Right atrium auricular region (tissue), 2 donors: ENCODE data around the gene PWP2. TPM values are rescaled to one million over a fixed set of nuclear protein-coding genes. Genes with fewer than 3 reads are reported as not detected.
"Not testable (repeated sequence)": the region's sequence is repeated elsewhere in the genome, so short reads cannot be mapped to it uniquely, and the experiment has no call there.

Experiments
- DNase-seq: peaks from one replicate; pipeline ENCODE4 v3.0.0-alpha.2; 2019; ENCODE audit warnings: low spot score
- H3K27ac ChIP-seq, 2 donors: fragments of 200-600 bp; sonication (generic); 1 replicate in 1 of 2; 2 replicates in 1 of 2; pipeline ENCODE4 v1.5.1; 2016 to 2019
- H3K27me3 ChIP-seq, 2 donors: fragments of 200-600 bp; sonication (generic); one replicate each; pipeline versions ENCODE4 v1.5.1 to v1.6.0; 2017 to 2019
- H3K36me3 ChIP-seq: fragments of 200-600 bp; sonication (generic); one replicate; pipeline ENCODE4 v1.5.1; 2016
- H3K4me1 ChIP-seq, 2 donors: fragments of 200-600 bp; sonication (generic); one replicate each; pipeline versions ENCODE4 v1.5.1 to v1.6.0; 2017 to 2019
- H3K4me3 ChIP-seq, 2 donors: fragments of 200-600 bp; sonication (generic); 1 replicate in 1 of 2; 2 replicates in 1 of 2; pipeline ENCODE4 v1.5.1; 2017 to 2019; ENCODE audit warnings: mild to moderate bottlenecking in 1 of 2, moderate library complexity in 1 of 2
- H3K9me3 ChIP-seq, 2 donors: fragments of 200-600 bp; sonication (generic); one replicate each; pipeline ENCODE4 v1.5.1; 2019
- total RNA-seq, 2 donors: library from RNA; depleted of rRNA; stranded (reverse); fragments of >200 nt; gene quantifications; one replicate each; pipeline ENCODE4 v1.1.0, GENCODE V29; 2016
- TF ChIP-seq, protein P1 (sequence below), 2 donors: fragments of 200-600 bp; sonication (generic); IDR thresholded peaks; one replicate each; pipeline ENCODE4 v1.5.1; 2019; ENCODE audit warnings: antibody characterized with exemption in 2 of 2

The PWP2 gene
- 10 to 100 TPM in 1 of 2 donors, 1 to 10 TPM in 1; 3.1 to 10.4 TPM for total RNA-seq

DNA sequence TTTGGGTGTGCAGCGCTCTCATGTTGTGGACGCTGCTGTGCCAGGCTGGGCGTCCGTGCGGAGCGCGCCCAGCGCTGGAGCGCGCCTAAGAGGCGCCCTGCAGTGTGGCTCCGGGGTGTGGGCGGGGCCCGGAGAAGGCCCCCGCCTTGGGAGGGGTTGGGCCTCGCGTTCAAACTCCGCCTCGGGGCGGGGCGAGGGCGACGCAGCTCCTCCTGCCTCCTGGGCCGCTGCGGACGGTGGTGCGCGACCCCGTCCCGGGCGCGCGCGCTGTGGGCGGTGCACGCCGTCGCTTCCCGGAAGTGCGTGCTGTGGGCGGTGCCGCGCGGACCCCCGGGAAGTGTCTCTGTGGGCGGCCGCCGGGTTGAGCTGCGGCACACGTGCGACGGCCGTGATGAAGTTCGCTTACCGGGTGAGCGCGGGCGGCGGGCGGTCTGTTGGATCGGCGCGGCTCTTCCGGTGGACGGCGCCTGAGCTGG is at the start of gene PWP2:
Gene PWP2, plus strand, starts transcription at position 374 of the 476 bp plus-strand sequence. Its CDS starts 18 bp downstream, at position 392.
- not testable (repeated sequence) for H3K9me3 ChIP-seq, H3K27me3 ChIP-seq, H3K4me1 ChIP-seq, H3K27ac ChIP-seq, DNase-seq, H3K36me3 ChIP-seq
- H3K4me3 ChIP-seq, result peak within 1 kb of the TSS; percentile 46 to 47

DNA sequence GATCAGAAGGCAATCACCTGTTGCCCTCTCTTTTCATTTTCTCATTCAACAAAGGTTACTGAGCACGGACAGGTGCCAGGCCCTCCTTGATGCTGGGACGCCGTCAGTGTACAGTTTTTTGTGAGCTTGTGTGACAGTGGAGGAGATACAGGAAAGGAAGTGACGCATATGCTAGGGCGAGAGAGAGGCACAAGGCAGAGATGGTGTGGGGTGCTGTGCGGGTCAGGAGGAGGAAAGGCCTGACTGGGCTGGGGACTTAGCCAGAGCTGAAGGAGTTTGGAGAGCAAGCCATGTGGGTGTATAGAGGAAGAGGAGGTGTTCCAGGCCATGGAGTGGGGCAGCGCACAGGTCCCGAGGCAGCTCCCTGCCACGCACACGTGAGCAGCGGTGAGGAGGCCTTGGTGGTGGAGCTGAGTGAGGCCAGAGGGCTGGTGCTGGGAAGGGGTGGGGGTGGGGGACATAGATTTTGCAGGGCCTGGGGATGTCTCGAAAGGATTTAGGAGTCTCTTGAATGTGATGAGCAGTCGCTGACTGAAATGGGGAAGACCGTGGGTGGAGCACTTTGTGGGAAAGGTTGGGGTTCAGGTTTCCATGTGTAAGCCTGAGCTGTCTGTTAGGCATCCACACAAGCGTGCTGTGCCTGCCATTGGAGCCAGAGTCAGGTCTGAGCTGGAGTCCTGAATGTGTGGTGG is 49.1 kb upstream of the PWP2 start:
- Histone ChIP-seq H3K36me3 (peaks cover 35% of the 10 kb centered on the region), H3K27ac (no peak overlapping the region), H3K9me3 (no peaks in the 10 kb centered on the region), H3K4me1 (no peaks in the 10 kb centered on the region), H3K4me3 (no peak overlapping the region), H3K27me3 (no peaks in the 10 kb centered on the region)
- TF ChIP-seq, protein P1, sequence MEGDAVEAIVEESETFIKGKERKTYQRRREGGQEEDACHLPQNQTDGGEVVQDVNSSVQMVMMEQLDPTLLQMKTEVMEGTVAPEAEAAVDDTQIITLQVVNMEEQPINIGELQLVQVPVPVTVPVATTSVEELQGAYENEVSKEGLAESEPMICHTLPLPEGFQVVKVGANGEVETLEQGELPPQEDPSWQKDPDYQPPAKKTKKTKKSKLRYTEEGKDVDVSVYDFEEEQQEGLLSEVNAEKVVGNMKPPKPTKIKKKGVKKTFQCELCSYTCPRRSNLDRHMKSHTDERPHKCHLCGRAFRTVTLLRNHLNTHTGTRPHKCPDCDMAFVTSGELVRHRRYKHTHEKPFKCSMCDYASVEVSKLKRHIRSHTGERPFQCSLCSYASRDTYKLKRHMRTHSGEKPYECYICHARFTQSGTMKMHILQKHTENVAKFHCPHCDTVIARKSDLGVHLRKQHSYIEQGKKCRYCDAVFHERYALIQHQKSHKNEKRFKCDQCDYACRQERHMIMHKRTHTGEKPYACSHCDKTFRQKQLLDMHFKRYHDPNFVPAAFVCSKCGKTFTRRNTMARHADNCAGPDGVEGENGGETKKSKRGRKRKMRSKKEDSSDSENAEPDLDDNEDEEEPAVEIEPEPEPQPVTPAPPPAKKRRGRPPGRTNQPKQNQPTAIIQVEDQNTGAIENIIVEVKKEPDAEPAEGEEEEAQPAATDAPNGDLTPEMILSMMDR (IDR thresholded peaks at IDR 0.05), result no peak
- no peak for DNase-seq

DNA sequence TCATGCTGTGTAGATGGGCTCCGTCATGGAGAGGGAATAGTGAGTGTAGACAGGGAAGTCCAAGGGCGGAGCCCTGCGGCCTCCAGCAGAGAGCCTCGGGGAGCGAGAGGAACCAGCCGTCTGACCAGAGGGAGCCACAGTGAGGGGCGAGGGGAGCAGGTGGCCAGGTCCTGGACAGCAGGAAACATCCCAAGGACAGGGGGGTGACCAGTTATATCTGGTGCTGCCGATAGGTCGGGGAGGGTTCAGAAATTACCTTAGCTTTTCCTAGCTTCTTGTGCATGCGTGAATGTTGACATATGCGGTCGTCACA is 48.6 kb upstream of the PWP2 start:
- Histone ChIP-seq H3K27me3 (no peaks in the 10 kb centered on the region), H3K36me3 (peaks cover 40% of the 10 kb centered on the region), H3K4me1 (no peaks in the 10 kb centered on the region), H3K27ac (no peak overlapping the region), H3K4me3 (no peak overlapping the region), H3K9me3 (no peaks in the 10 kb centered on the region)
- DNase-seq, result no peak
- TF ChIP-seq, protein P1 (IDR thresholded peaks at IDR 0.05), result no peak

DNA sequence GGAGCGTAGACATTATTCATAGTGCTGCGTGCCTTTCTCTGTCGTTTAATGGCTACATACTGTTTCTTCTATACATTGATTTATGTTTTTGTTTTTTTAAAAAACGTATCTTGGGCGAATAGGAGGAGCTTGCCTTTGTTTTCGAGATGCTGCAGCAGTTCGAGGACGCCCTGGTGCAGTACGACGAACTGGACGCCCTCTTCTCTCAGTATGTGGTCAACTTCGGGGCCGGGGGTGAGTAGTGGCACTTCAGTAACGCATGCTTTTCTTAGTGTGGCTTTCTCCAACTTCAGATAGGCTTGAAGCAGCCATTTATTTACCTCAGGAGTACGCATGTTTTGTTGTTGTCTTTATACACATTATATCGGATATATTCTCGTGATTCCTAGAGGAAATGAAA is 48.2 kb upstream of the PWP2 start:
- Histone ChIP-seq H3K27me3 (no peaks in the 10 kb centered on the region), H3K4me3 (no peak overlapping the region), H3K4me1 (no peaks in the 10 kb centered on the region), H3K27ac (no peak overlapping the region), H3K36me3 (peaks cover 44% of the 10 kb centered on the region), H3K9me3 (no peaks in the 10 kb centered on the region)
- TF ChIP-seq, protein P1 (IDR thresholded peaks at IDR 0.05), result no peak
- no peak for DNase-seq

DNA sequence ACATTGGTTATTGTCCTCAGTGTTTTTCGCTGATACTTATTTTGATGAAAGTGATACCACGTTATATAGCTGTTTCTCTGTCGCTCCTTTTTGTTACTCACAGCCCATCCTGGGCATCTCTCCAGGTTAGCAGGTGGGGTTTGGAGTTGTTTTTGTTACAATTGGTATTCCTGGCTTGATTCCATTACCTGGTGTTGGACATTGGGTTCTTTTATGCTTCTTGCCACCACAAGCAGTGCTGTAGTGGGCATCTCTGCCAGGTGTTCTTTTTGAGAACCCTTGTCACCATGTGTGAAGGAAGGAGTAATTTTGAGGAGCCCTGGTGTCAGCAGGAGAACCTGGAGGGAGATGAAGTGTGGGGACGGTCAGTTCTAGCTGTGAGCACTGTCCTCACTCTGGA is 47.5 kb upstream of the PWP2 start:
- no peak overlapping the region for H3K4me3 ChIP-seq
- no peaks in the 10 kb centered on the region for H3K27me3 ChIP-seq
- DNase-seq, result no peak
- no peaks in the 10 kb centered on the region for H3K4me1 ChIP-seq
- no peaks in the 10 kb centered on the region for H3K9me3 ChIP-seq
- TF ChIP-seq, protein P1 (IDR thresholded peaks at IDR 0.05), result no peak
- no peak overlapping the region for H3K27ac ChIP-seq
- peaks cover 49% of the 10 kb centered on the region for H3K36me3 ChIP-seq

DNA sequence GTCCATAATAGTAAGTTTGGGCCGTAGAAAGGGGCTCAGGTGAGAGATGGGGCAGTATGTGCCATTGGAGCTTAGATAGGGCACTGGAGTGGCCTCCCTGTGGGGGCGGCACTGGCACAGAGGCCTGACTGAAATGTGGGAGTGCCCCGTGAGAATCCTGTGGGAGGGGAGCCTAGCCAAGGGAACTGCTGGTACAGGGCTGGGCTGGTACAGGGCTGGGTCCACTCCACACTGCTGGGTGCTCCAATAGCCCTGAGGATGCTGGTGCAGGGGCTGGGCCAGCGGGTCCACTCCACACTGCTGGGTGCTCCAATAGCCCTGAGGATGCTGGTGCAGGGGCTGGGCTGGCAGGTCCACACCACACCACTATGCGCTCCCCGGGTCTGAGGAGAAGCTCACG is 44.8 kb upstream of the PWP2 start:
- no peak for DNase-seq
- H3K27me3 ChIP-seq, result no peaks in the 10 kb centered on the region
- H3K9me3 ChIP-seq, result no peaks in the 10 kb centered on the region
- TF ChIP-seq, protein P1 (IDR thresholded peaks at IDR 0.05), result no peak
- H3K36me3 ChIP-seq, result peaks cover 58% of the 10 kb centered on the region
- no peaks in the 10 kb centered on the region for H3K4me1 ChIP-seq
- H3K27ac ChIP-seq, result no peak overlapping the region
- H3K4me3 ChIP-seq, result no peak overlapping the region
